ENCODE results near the gene ZNF777. TPM values are rescaled to one million over a fixed set of nuclear protein-coding genes. Genes with fewer than 3 reads are reported as not detected.
"Not testable (repeated sequence)": the region's sequence is repeated elsewhere in the genome, so short reads cannot be mapped to it uniquely, and the experiment has no call there.

Gene ZNF777
- total and polyA plus RNA-seq, 3 experiments from 2014 or later = 3.7 to 22.1 (median 21.9) TPM

- Histone ChIP-seq H3K9me3 (ENCODE audit: low read length) (no peaks in the 10 kb centered on the region), H3K36me3 (ENCODE audit: insufficient read depth, low read length) (peaks cover 13% of the 10 kb centered on the region), H3K27ac (ENCODE audit: low read depth, low read length) (peak within 1 kb of the TSS; percentile 64), H3K4me3 (ENCODE audit: low read length) (peak within 1 kb of the TSS; percentile 74), H3K4me1 (ENCODE audit: insufficient read depth, low read length) (peaks cover 25% of the 10 kb centered on the region), H3K27me3 (ENCODE audit: insufficient read depth, low read length, poor library complexity, severe bottlenecking) (no peaks in the 10 kb centered on the region)
- ChIA-PET CTCF (interaction anchor here (1.1 to 2.6 kb wide), 2 partner anchors 21 to 127 kb away, joined by 3 to 8 read pairs; no protein-coding TSS in a partner anchor), POLR2A (no interaction called here)
- Mint-ChIP-seq H3K36me3 (peaks cover 0 to 30% (median 7%) of the 10 kb centered on the region in 3 donors), H3K27me3 (no peaks in the 10 kb centered on the region), H3K9me3 (no peaks in the 10 kb centered on the region), H3K4me3 (peak within 1 kb of the TSS; percentile 89 to 98 (median 95)), H3K27ac (peak within 1 kb of the TSS; percentile 75 to 98 (median 96)), H3K4me1 (peaks cover 27 to 45% (median 43%) of the 10 kb centered on the region in 3 donors)
- DNase-seq = peak; percentile 71 to 86 (median 75)
These were observed 36.8 kb upstream of the ZNF777 start, which contains the start of gene ZNF746 for GRCh38 chr7:149497467-149498261. ZNF746 (minus strand) TSS chr7:149497809; CDS start chr7:149497536, 273 bp downstream.

- H3K36me3 ChIP-seq (ENCODE audit: insufficient read depth, low read length) = peaks cover 20% of the 10 kb centered on the region
- ChIA-PET POLR2A (interaction anchor here (0.6 kb wide), 1 partner anchor 522 kb away, joined by 4 read pairs; no protein-coding TSS in a partner anchor), CTCF (interaction anchor here (1.1 to 2.6 kb wide), 4 partner anchors 9 to 235 kb away, joined by 3 to 8 read pairs (median 4); partner anchors contain the start of gene ZNF783)
- peaks cover 0 to 38% (median 9%) of the 10 kb centered on the region in 3 donors for H3K36me3 Mint-ChIP-seq
- peak overlapping the region; percentile 75 to 98 (median 96) for H3K27ac Mint-ChIP-seq
- H3K4me3 ChIP-seq (ENCODE audit: low read length) = peak overlapping the region; percentile 74
- peak; percentile 45 to 75 (median 53) for DNase-seq
- H3K27ac ChIP-seq (ENCODE audit: low read depth, low read length) = peak overlapping the region; percentile 64
- H3K4me3 Mint-ChIP-seq = peak overlapping the region; percentile 89 to 98 (median 95)
- H3K27me3 ChIP-seq (ENCODE audit: insufficient read depth, low read length, poor library complexity, severe bottlenecking) = no peaks in the 10 kb centered on the region
- no peaks in the 10 kb centered on the region for H3K27me3 Mint-ChIP-seq
- H3K9me3 ChIP-seq (ENCODE audit: low read length) = no peaks in the 10 kb centered on the region
- H3K9me3 Mint-ChIP-seq = no peaks in the 10 kb centered on the region
- peaks cover 25% of the 10 kb centered on the region for H3K4me1 ChIP-seq (ENCODE audit: insufficient read depth, low read length)
- peaks cover 27 to 45% (median 43%) of the 10 kb centered on the region in 3 donors for H3K4me1 Mint-ChIP-seq
These were observed 36.0 kb upstream of the ZNF777 start for GRCh38 chr7:149496642-149497391.

GRCh38 chr7:149495785-149496641 is 35.2 kb upstream of the ZNF777 start:
- Mint-ChIP-seq H3K27ac (peak overlapping the region; percentile 22 to 98 (median 94)), H3K9me3 (no peaks in the 10 kb centered on the region), H3K4me1 (peaks cover 27 to 43% (median 43%) of the 10 kb centered on the region in 3 donors), H3K36me3 (peaks cover 0 to 46% (median 9%) of the 10 kb centered on the region in 3 donors), H3K4me3 (peak overlapping the region; percentile 89 to 98 (median 95)), H3K27me3 (no peaks in the 10 kb centered on the region)
- H3K36me3 ChIP-seq (ENCODE audit: insufficient read depth, low read length) = peaks cover 26% of the 10 kb centered on the region
- peak overlapping the region; percentile 14 for H3K27ac ChIP-seq (ENCODE audit: low read depth, low read length)
- DNase-seq = peak in 1 of 5 donors; percentile 9
- peak overlapping the region; percentile 74 for H3K4me3 ChIP-seq (ENCODE audit: low read length)
- H3K9me3 ChIP-seq (ENCODE audit: low read length) = no peaks in the 10 kb centered on the region
- POLR2A ChIA-PET = interaction anchor here (0.6 to 1.1 kb wide), 2 partner anchors 211 to 555 kb away, joined by 3 read pairs; no protein-coding TSS in a partner anchor
- H3K27me3 ChIP-seq (ENCODE audit: insufficient read depth, low read length, poor library complexity, severe bottlenecking) = no peaks in the 10 kb centered on the region
- CTCF ChIA-PET = interaction anchor here (0.8 to 2.6 kb wide), 6 partner anchors 8 to 234 kb away, joined by 3 to 8 read pairs (median 4); partner anchors contain the start of gene ZNF783
- peaks cover 25% of the 10 kb centered on the region for H3K4me1 ChIP-seq (ENCODE audit: insufficient read depth, low read length)

GRCh38 chr7:149494738-149495368 is 34.0 kb upstream of the ZNF777 start:
- H3K4me1 Mint-ChIP-seq = peaks cover 21 to 33% (median 32%) of the 10 kb centered on the region in 3 donors
- CTCF ChIA-PET = interaction anchor here (0.8 to 2.6 kb wide), 3 partner anchors 65 to 233 kb away, joined by 3 to 8 read pairs (median 4); partner anchors contain the start of gene ZNF783
- H3K4me3 ChIP-seq (ENCODE audit: low read length) = no peak overlapping the region

GRCh38 chr7:149493975-149494374 is 33.1 kb upstream of the ZNF777 start:
- H3K4me3 ChIP-seq (ENCODE audit: low read length); CTCF ChIA-PET; H3K27me3 ChIP-seq (ENCODE audit: insufficient read depth, low read length, poor library complexity, severe bottlenecking); DNase-seq; POLR2A ChIA-PET; H3K27ac ChIP-seq (ENCODE audit: low read depth, low read length); H3K9me3 ChIP-seq (ENCODE audit: low read length); H3K9me3 Mint-ChIP-seq; H3K27me3 Mint-ChIP-seq: not testable (repeated sequence)
- Mint-ChIP-seq H3K36me3 (peaks cover 0 to 65% (median 13%) of the 10 kb centered on the region in 3 donors), H3K27ac (peak overlapping the region in 1 of 8 donors; percentile 39), H3K4me3 (peak overlapping the region in 1 of 7 donors; percentile 60), H3K4me1 (peaks cover 25 to 36% (median 31%) of the 10 kb centered on the region in 3 donors)
- H3K4me1 ChIP-seq (ENCODE audit: insufficient read depth, low read length) = peaks cover 25% of the 10 kb centered on the region
- peaks cover 26% of the 10 kb centered on the region for H3K36me3 ChIP-seq (ENCODE audit: insufficient read depth, low read length)

More at GRCh38 chr7:149494738-149495368, 34.0 kb upstream of the ZNF777 start:
- DNase-seq = no peak
- Mint-ChIP-seq H3K36me3 (peaks cover 0 to 58% (median 11%) of the 10 kb centered on the region in 3 donors), H3K9me3 (no peaks in the 10 kb centered on the region), H3K4me3 (peak overlapping the region in 5 of 7 donors; percentile 57 to 98 (median 89)), H3K27me3 (no peaks in the 10 kb centered on the region), H3K27ac (peak overlapping the region in 7 of 8 donors; percentile 19 to 92 (median 52))
- H3K27ac ChIP-seq (ENCODE audit: low read depth, low read length) = peak overlapping the region; percentile 60
- POLR2A ChIA-PET = interaction anchor here (0.6 to 1.1 kb wide), 2 partner anchors 210 to 554 kb away, joined by 3 read pairs; no protein-coding TSS in a partner anchor
- H3K27me3 ChIP-seq (ENCODE audit: insufficient read depth, low read length, poor library complexity, severe bottlenecking) = no peaks in the 10 kb centered on the region
- peaks cover 26% of the 10 kb centered on the region for H3K36me3 ChIP-seq (ENCODE audit: insufficient read depth, low read length)
- peaks cover 25% of the 10 kb centered on the region for H3K4me1 ChIP-seq (ENCODE audit: insufficient read depth, low read length)
- H3K9me3 ChIP-seq (ENCODE audit: low read length) = no peaks in the 10 kb centered on the region

DNA sequence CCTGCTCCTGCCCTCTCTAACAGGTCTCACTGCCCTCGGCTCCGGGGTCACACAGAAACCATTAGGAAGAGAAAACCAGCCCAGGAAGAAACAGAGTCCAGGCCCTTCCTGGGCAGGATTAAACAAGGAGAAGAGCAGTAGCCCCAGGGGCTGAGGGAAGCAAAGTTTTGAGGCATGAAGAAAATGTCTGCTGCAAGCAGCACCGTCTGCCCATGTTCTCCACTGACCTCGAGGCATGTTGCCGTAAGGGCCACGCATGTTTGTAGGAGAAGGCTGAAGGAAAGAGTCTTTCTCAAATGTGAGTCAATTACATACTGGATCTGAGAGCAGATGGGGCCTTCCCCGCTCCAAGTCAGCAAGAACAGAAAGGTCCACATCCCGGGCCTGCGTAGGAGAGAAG is 32.5 kb upstream of the ZNF777 start:
- ChIA-PET POLR2A (no interaction called here), CTCF (no interaction called here)
- peaks cover 23% of the 10 kb centered on the region for H3K4me1 ChIP-seq (ENCODE audit: insufficient read depth, low read length)
- no peak overlapping the region for H3K4me3 ChIP-seq (ENCODE audit: low read length)
- H3K27me3 ChIP-seq (ENCODE audit: insufficient read depth, low read length, poor library complexity, severe bottlenecking) = no peaks in the 10 kb centered on the region
- Mint-ChIP-seq H3K27ac (peak overlapping the region in 3 of 8 donors; percentile 39 to 61 (median 51)), H3K4me1 (peaks cover 25 to 37% (median 33%) of the 10 kb centered on the region in 3 donors), H3K4me3 (peak overlapping the region in 1 of 7 donors; percentile 60), H3K27me3 (no peaks in the 10 kb centered on the region), H3K36me3 (peaks cover 0 to 71% (median 17%) of the 10 kb centered on the region in 3 donors), H3K9me3 (no peaks in the 10 kb centered on the region)
- peaks cover 26% of the 10 kb centered on the region for H3K36me3 ChIP-seq (ENCODE audit: insufficient read depth, low read length)
- H3K27ac ChIP-seq (ENCODE audit: low read depth, low read length) = no peak overlapping the region
- DNase-seq = no peak
- no peaks in the 10 kb centered on the region for H3K9me3 ChIP-seq (ENCODE audit: low read length)

Data from CD8-positive, alpha-beta memory T cell (primary cell).